Activated CD8-positive, alpha-beta memory T cell treated with anti-CD3 and anti-CD28 coated beads for 48 hours (primary cell): ENCODE results near the gene CMTM4.

Experiments
- DNase-seq, 3 experiments: peaks; one replicate each; pipeline ENCODE4 v3.0.0-alpha.2; 2020; ENCODE audit warnings: low read depth in 2 of 3, low spot score in 2 of 3

The CMTM4 gene

DNA sequence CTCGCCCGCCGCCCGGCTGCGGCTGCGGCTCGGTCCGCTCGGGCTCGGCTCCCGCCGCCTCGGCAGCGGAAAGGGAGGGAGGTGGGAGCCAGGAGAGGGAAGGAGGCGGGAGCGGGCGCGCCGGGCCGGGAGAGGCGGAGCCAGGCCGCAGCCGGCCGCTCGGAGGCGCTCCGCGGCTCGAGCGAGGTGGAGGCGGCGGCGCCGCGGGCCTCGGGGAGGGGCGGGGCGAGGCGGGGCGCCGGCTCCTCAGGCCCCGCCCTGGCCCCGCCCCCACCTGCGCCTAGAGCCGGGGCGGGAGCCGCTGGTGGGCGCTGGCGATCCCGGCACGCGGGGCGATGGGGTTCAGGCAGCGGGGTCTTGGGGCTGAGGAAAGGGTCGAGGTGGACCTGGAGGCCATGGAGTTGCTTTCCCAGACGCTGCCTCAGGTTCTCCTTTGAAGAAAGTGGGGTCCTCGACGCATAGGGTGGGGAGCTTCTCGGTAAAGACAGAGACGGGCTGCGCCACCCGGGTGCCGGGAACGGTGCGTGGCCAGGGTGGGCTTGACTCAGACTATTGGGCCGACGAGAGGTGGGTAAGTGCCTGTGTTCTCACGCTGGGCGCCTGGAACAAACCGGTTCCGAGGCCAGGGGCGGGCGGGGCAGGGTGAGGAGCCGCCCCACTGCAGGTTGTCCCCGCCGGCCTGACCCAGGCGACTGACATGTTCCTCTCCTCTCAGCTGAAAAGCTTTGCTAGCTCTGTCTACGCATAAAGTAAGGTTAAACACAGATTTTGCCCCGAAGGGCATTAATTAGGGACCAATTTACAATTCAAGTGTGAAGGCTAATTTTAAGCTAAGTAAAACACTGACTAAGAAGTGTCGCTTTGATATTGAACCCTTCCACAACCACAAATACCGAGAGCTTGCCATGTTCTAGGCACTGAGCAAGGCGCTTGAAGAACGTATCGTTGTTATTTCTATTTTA, at the start of gene CMTM4:
Gene CMTM4, minus strand, starts transcription at position 75 of the 962 bp plus-strand sequence. CDS start 218 bp downstream, outside the sequence.
- DNase-seq, result peak; percentile 37 to 55 (median 49)

DNA sequence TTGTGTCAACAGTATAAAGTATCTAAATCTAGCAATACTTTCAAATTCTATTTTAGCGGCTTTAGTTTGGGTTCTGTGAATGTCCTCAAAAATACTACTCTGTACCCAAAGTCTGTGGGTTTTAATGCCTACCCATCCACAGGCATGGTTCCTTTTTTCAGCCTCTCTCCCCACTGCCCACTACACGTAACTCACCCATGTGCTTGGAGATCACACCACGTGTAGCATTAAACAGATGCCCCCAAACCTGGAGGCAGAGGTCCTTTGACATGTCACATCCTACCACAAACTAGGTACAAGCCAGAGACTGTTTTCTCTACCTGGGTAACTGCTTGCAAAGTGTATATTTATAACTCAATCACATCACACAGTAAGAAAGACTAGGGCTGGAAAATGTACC, 49.5 kb upstream of the CMTM4 start:
- no peak for DNase-seq

DNA sequence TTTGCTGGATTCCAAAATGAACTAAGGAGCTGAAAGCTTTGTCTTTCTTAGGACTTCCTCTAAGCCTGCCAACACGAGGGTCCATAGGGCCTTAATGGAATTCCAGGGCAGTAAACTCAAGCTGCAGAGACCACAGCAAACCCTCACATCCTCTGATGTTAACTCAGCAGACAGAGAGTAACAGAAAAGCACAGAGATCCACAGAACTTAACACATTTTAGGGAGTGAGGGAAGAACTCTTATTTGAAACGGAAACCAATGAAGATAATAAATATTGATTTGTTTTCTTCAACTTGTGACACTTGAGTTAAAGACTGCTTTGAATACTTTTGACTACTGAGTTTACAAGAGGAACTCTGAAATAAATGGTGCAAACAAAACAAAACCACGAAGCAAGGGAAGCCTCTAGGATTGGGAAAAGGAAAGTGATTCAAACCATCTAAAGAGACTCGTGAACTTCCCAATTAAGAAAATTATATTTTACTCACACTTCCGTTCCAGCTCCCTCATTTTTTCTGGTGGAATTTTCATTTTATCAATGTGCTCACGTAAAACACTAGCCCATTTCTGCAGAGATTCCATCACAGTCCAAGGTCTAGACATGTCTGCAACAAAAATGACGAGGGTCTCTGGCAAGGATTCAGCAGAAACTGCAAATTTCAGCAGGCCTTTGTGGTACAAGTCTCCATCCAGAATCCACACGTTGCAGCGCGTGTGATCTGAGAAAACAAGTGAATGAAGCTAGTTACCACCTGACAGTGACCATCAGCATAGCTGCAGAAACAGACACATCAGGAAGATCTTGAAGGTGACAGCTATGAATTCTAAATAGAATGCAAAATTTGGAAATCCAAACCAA, 45.6 kb upstream of the CMTM4 start:
- DNase-seq, result no peak

DNA sequence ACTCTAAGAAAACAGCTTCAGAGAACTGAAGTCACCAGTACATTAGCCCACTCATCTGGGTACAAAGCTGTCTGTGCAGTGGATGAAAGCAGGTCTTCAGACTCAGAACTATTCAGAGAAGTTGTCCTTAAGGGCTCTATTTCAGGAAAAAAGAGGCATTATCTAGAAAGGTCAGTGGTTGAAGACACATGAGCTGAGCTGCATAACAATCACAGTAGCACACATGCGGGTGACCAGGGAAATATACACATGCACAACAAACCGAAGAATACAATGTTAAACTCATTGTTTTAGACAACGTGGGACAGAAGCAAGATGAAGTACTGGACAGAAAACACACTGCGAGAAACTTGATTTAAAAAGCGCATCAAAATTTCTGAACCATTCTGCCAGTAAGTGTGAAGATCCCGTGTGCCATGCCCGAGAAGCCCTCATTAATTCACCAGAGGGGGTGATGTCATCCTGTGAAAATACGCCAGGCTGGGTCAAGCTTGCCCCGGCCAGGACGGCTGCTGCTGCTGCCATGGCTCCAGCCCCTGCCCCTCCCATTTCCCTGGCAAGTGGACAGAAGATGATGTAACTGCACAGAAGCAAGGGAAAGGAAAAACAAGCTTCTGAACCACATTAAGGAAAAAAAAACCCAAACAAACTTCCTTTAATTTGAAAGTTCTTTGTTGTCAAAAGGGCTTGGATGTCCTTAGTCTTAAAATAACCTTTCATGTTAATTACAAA, 44.8 kb upstream of the CMTM4 start:
- DNase-seq, result no peak

DNA sequence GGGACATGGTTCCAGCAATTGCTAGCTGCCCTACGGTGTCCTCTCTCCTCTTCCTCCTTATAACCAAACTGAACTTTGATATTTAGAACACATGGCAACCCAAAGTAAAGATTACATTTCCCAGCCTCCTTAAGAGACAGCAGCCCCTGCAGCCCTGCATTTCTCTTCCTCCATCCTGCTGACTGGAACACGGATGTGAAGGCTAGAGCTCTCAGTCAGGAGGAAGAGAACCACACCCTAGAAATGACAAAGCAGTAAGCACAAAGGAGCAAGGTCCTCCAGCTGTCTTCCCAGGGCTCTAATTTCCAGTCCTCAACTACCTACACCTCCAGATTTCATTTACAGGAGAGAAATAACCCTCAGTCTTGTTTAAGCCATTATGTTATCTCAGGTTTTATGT, 44.0 kb upstream of the CMTM4 start:
- DNase-seq, result no peak

DNA sequence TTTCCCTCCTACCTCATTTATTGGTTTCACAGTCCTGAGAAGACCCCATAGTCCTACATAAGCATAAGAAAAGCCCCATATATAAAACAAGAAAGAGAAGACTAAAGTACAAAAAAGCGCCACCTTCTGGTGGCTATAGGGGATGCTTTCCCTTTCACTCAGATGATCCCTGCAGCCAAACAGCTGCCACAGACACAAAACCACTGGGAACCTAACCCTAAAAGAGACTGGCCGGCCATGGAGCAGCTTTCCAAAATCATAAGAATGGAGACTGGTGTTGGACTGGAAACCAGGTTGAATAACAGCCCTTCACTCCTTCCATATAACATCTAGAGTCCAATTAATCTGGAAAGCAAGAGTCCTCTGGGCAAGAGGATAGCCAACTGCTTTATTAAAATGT, 43.5 kb upstream of the CMTM4 start:
- no peak for DNase-seq

DNA sequence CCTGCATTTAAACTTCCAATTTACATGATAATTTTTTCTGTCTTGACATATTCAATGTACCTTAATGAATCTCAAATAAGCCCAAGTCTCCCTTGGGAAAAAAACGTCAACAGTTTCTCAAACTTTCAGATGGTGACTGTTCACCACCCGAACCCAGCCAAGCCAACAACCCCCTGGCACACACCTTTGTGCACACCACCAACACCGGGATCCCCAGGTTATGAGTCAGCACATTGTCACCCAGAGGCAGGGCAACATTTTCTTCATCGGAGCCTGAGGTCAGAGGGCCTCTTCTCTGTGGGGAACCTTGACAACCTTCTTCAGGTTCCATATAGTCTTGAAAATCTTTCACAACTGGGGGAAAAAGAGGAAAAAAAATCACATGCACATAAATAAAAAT, 39.3 kb upstream of the CMTM4 start:
- DNase-seq, result no peak

DNA sequence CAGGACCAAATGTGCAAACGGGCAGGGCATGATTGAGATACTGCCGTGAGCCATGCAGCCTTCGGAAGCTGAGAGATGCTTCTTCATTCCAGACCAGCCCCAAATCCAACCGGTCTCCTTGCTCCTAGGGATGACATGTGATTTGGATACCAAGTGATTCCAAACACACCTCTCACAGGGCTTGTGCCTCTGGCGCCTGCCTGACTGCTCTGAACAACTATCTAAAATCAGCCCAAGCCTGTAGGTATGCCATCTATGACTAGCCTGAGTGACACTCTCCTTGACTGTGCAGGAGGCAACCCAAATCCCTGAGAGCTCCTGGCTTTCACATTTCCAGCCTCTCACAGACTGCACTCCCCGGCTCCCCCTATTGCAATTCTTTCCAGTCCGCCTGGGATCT, 34.6 kb upstream of the CMTM4 start:
- no peak for DNase-seq

DNA sequence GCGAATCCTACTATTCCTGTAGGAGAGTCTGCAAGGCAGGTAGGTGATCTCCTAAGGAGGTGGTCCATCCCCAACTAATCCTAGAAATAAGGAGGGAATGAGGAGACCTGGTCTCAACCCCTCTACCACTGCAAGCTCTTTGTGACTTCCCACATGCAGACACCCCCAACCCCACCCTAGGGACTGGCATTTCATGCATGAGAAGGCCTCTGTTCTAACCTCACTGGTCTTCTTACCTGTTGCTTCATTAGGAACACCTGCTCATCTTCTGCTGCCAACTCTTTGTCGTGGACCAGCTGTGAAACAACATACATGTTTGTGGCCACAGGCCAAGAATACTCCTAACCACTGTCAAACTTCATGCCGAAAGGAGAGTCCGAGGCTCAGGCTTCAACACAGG, 32.3 kb upstream of the CMTM4 start:
- DNase-seq, result no peak

DNA sequence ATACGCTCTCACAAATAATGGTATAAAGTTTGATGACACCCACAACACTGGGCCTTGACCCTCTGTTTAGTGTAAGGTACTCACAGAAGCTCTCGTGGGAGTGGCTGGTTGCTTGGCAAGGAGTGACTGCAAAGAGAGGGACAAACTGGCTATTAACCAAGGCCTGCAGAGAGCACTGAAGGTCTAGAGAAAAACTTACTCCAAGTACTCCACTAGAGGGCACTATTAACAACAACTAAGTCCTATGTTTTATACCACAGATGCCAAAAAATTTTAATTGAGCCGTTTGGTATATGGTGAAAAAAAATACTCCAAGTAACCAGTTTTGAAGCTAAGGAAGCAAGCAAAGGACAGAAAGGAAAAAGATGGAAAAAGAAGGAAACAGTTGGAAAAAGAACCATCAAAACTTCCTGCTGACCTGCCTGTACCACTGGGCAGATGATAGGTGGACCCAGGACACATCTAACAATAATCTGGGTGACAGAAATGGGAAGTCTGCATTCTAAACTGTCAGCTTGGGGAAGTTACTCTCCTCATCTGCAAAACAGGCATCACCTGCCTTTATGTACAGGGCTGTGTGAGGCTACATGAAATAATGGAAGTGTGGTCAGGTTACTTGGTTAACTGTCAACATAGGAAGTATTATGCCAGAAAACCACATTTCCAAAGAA, 31.7 kb upstream of the CMTM4 start:
- DNase-seq, result no peak

DNA sequence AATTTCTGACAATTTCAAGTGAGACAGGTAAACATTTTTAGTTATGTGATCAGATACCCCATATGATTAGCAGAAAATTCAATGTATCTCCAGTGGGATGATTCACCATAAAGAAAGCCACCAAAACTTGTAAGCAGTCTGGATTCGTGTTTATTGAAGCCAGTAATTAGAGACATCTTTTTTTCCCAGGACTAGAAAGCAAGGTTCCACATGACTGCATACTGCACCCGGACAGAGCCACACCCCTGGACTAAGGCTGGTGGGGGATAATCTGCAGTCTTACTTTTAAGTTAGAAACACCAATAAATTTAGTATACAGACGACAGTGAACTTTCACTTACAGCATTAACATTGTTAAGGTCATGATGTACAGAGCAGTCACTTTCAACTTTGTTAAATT, 24.2 kb upstream of the CMTM4 start:
- no peak for DNase-seq

DNA sequence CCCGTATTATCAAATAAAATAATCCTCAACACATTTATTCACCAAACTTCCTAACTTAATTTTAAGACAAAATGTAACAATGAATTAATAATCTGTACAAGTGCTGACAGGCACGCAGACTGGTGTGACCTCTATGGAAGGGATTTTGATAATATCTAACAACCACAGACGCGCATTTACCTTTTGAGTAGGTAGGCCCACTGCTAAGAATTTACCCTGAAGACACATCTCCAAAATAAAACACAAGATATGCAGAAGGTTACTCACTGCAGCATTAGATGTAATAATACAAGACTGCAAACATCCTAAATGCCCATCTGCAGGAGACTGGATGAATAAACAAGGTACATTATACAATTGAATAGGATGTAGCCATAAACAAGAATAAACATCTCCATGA, 22.7 kb upstream of the CMTM4 start:
- DNase-seq, result no peak

DNA sequence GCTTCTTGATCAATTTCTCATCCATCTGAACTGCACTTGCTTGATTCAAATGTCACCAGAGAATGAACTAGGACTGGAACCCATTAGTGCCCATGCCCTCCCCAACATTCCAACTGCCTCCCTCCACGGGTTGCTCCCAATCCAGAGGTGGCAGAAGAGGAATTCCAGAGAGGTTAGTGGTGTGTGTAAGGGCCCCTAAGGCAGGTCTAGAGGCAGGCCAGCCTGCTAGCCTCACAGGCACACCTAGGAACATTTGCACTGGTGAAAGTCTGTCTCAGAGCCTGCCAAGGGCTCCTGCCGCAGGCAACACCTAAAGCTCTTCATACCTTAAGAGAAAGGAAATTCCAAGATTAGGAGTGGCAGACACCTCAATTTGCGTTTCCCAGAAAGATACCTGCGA, 21.2 kb upstream of the CMTM4 start:
- DNase-seq, result no peak

DNA sequence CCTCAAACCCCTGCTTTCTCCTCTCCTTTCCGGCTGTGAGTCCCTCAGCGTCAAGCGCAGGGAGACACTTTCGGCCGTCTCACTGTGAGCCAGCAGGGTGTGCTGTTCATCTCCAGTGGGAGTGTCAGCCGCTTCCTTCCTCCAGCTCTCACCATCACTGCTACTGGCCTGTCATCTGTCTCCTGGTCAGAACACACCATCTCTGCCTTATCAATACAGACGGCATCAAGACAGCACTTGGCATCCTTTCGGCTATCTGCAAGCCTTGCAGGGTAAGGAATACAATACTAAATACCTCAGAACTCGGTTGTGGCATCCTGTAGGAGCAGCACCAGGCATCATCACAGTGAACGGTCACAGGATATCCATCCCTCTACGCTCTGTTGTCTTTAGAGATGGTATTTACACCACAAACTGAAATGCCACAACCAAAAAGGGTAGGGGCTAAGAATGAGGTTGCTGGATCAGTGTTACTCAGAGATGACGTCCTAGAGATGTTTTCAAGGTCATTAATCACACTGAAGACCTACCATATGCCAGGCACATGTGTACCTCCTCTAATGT, 20.7 kb upstream of the CMTM4 start:
- DNase-seq, result no peak

DNA sequence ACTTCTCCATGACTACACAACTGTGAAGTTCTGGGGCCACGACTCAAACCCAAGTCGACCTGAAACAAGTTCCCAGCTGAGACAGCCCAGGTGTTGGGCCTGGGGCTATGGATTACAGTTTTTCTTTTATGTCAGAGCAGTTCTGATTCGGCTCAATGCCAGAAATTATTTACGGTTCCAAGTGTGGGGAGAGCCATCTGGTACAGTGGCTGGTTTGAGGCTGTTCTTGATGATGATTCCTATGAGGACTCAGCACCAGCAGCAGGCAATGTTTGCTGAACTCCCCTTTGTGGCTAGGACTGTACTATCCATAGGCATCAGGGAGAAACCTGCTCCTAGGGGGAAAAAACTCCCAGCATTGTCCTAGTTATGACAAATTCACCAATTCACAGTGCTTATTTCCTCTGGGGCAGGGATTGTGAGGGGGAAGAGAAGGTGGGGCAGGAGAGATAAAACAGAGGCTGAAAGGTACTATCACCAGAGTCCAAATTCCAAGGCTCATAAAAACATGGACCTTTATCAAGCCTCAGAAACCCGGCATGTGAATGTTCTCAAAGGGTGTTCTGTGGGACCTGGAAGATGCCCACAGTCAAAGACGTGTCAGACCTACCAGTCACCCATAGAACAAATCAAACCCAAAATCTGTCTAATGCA, 18.2 kb upstream of the CMTM4 start:
- no peak for DNase-seq

DNA sequence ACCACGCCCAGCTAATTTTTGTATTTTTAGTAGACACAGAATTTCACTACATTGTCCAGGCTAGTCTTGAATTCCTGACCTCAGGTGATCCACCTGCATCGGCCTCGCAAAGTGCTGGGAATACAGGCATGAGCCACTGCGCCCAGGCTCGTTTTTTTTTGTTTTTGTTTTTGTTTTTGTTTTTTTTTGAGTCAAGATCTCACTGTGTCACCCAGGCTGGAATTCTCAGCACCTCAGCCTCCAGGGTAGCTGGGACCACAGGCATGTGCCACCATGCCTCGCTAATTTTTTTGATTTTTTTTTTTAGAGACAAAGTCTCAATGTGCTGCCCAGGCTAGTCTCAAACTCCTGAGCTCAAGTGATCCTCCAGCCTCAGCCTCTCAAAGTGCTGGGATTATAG, 17.5 kb upstream of the CMTM4 start:
- no peak for DNase-seq

DNA sequence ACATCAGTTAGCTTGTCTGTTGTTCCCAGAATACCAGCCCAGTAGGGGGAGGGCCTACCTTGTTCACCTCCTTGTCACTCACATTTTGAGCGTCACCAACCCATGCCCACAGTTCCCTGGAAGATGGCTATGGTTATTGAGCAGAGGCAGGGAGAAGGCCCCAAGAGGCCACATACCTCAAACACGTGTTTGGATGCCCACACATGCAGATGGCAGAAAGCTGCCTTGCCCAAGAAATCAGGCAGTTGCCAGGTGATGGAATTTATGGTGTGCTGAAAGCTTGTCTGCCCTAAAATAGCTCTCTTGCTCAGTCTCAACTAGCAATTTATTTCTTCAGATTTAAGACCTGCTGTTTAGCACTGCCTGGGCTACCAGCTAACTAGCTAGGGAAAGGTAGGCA, 16.5 kb upstream of the CMTM4 start:
- DNase-seq, result no peak

DNA sequence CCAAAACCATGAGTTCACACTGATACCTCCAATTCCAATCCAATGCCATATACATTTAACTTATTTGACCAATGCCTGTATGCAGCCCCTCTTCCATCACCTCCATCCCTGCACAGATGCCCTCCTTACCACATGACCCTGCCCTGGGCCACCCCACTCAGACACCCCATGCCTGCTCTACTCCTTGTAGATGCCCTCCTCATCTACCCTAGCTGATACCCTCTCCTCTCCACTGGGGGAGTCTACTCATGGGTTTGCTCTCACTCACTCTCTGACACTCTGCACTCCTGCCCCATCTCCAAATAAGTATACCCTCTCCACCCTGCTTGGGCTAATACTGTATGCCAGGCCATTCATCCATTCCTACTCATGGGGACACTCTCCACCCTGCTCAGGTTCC, 16.0 kb upstream of the CMTM4 start:
- DNase-seq, result no peak

DNA sequence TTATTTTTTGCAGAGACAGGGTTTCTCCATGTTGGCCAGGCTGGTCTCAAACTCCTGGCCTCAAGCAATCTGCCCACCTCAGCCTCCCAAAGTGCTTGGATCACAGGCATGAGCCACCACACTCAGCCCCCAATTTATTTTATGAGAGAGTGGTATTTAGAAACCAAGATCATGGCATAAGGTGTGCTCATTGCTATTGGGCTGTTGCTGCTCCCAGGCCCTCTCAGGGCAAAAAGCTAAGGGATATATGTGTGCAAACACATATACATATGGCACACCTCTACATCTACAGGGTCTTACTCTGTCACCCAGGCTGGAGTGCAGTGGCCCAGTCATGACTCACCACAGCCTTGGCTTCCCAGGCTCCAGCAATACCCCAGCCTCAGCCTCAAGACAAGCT, 15.0 kb upstream of the CMTM4 start:
- no peak for DNase-seq

DNA sequence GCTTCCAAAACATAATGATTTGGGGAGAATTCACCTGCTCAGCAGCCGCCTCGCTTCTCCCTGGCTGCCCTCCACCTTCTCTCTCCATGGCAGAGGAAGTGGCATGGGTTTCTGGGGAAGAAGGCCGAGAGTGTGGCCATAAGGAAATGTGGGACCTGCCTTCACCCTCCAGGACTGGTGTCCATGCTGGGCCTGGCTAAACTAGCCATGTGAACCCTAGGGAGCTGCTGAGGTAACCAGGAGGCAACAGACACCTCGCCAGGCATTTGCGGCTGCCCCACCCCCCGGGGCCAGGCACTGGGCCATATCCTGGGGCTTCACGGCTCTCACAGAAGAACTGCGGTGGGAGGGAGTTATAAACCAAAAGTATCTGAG, 9.9 kb upstream of the CMTM4 start:
- DNase-seq, result no peak
